HepG2 (cell line): ENCODE data around the gene PRDM15. TPM values are rescaled to one million over a fixed set of nuclear protein-coding genes. Genes with fewer than 3 reads are reported as not detected.
A peak's percentile ranks its signal among the peaks of the same experiment; 100 is the strongest.

Experiments
- ATAC-seq: fragments of 200-7000 bp; cut with Tn5 transposase; 3 replicates; pipeline ENCODE4 v1.9.1; 2020; ENCODE audit warnings: mild to moderate bottlenecking, moderate library complexity
- BruUV-seq: library from RNA; stranded (reverse); fragments of 400-500 nt; replicated peaks from 2 replicates; lab custom pipeline; 2021; lab: Mats Ljungman, UMichigan
- CTCF ChIA-PET: fragments of 300-600 bp; formaldehyde crosslinking; extraction: SDS; loops from one replicate; lab custom pipeline; 2021; ENCODE audit warnings: low total read pairs, inconsistent platforms, low intra/inter-chr PET ratio; lab: Yijun Ruan, JAX
- POLR2A ChIA-PET: fragments of 350-600 bp; sonication (Branson Sonifier 250); formaldehyde crosslinking; loops from one replicate; lab custom pipeline; 2020; ENCODE audit warnings: antibody characterized with exemption, inconsistent platforms; lab: Yijun Ruan, JAX
- DNase-seq: peaks from one replicate; pipeline ENCODE4 v3.0.0-alpha.2; 2015; ENCODE audit warnings: low spot score
- FAIRE-seq: peaks from 3 replicates; lab custom pipeline; 2011; peaks lifted over from hg19 to GRCh38; lab: Jason Lieb, UNC
- H2AFZ ChIP-seq: one replicate; pipeline ENCODE4 v1.6.1; 2011; ENCODE audit warnings: low read length, inconsistent platforms
- H3K27ac ChIP-seq: fragments of 300-600 bp; 3 replicates; pipeline ENCODE4 v1.8.0; 2011; ENCODE audit warnings: mixed run types, mild to moderate bottlenecking, mixed read lengths, low read length, inconsistent platforms; ENCODE audit not compliant: insufficient read depth; ENCODE audit errors: extremely low read length
- H3K27me3 ChIP-seq, 2 experiments: fragments of 200-600 bp in 1 of 2; 2 replicates in 1 of 2; 3 replicates in 1 of 2; pipeline versions ENCODE4 v1.6.0 to v1.8.0; 2011; ENCODE audit warnings: low read length in 2 of 2, mild to moderate bottlenecking in 2 of 2, moderate library complexity in 2 of 2, inconsistent platforms in 1 of 2; ENCODE audit not compliant: insufficient read depth in 2 of 2, control insufficient read depth in 1 of 2
- H3K36me3 ChIP-seq, 2 experiments: fragments of 200-600 bp in 1 of 2; replicated peaks in 1 of 2; 2 replicates in 1 of 2; 3 replicates in 1 of 2; pipeline versions ENCODE4 v1.5.1 to v1.8.0; 2011; ENCODE audit warnings: low read length in 2 of 2, inconsistent platforms in 1 of 2; ENCODE audit not compliant: insufficient read depth in 2 of 2, control insufficient read depth in 1 of 2
- H3K4me1 ChIP-seq: 2 replicates; pipeline ENCODE4 v1.5.1; 2012; ENCODE audit warnings: low read length, inconsistent platforms; ENCODE audit not compliant: insufficient read depth
- H3K4me2 ChIP-seq: 2 replicates; pipeline ENCODE4 v1.6.0; 2011; ENCODE audit warnings: low read depth, low read length, inconsistent platforms
- H3K4me3 ChIP-seq, 3 experiments: fragments of 200-600 bp in 1 of 3; sonication (generic), shearing (Covaris generic) in 1 of 3; replicated peaks in 1 of 3; 2 replicates each; pipeline ENCODE4 v1.5.1; 2011 to 2016; ENCODE audit warnings: low read length in 3 of 3, inconsistent platforms in 2 of 3, low read depth in 2 of 3, mild to moderate bottlenecking in 2 of 3, control low read depth in 1 of 3, mixed read lengths in 1 of 3; ENCODE audit not compliant: insufficient read depth in 1 of 3
- H3K79me2 ChIP-seq: one replicate; pipeline ENCODE4 v1.6.1; 2011; ENCODE audit warnings: low read length, inconsistent platforms; ENCODE audit not compliant: insufficient read depth
- H3K9ac ChIP-seq: 2 replicates; pipeline ENCODE4 v1.6.0; 2011; ENCODE audit warnings: mild to moderate bottlenecking, low read depth, low read length, inconsistent platforms; ENCODE audit not compliant: insufficient read depth
- H3K9me3 ChIP-seq: 2 replicates; pipeline ENCODE4 v1.5.1; 2012; ENCODE audit warnings: mild to moderate bottlenecking, low read length
- H4K20me1 ChIP-seq: 2 replicates; pipeline ENCODE4 v1.6.0; 2011; ENCODE audit warnings: inconsistent platforms, mild to moderate bottlenecking, low read length, moderate library complexity; ENCODE audit not compliant: insufficient read depth
- GATA4 ChIP-seq: sonication (generic); IDR thresholded peaks from 2 replicates; pipeline ENCODE4 v1.6.1; 2016; ENCODE audit warnings: antibody characterized with exemption, low read depth, borderline replicate concordance
- ZC3H13 ChIP-seq: sonication (generic); formaldehyde crosslinking; IDR thresholded peaks from 2 replicates; pipeline ENCODE4 v1.8.1; 2023; ENCODE audit warnings: mild to moderate bottlenecking, missing genetic modification reagents, moderate library complexity
- ZNF121 ChIP-seq: sonication (generic); formaldehyde crosslinking; IDR thresholded peaks from 2 replicates; pipeline ENCODE4 v1.5.0; 2020; ENCODE audit warnings: mild to moderate bottlenecking, missing genetic modification reagents
- ZNF770 ChIP-seq: sonication (generic); formaldehyde crosslinking; IDR thresholded peaks from 2 replicates; pipeline ENCODE4 v1.5.0; 2020; ENCODE audit warnings: mild to moderate bottlenecking, missing genetic modification reagents
- WGBS: methylation state at CpG from one replicate; pipeline ENCODE4 v1.1.6; 2017; ENCODE audit warnings: low lambda C conversion rate; 5-methylcytosine and 5-hydroxymethylcytosine counted together
- in situ Hi-C: cut with HindIII; loops from 2 replicates; pipeline ENCODE4 v1.10.0; 2017; ENCODE audit warnings: low pct_unique_long_range_greater_than_20kb; ENCODE audit not compliant: extremely low pct_ligation_motif_present
- intact Hi-C: fragments of 100-400 bp; cut with micrococcal nuclease; formaldehyde crosslinking; loops from one replicate; pipeline ENCODE4 v1.10.0; 2022; ENCODE audit not compliant: unreplicated experiment
- polyA plus RNA-seq, 8 experiments: library from polyadenylated mRNA; depleted of rRNA in 3 of 8; stranded (reverse) in 7 of 8; unstranded in 1 of 8; fragments of >200 nt; fragmentation: Illumina TruSeq in 4 of 8; extraction: Trizol in 4 of 8; gene quantifications; 2 replicates each; pipeline versions ENCODE4 v1.2.1 to v1.2.3, GENCODE V29; 2011 to 2016; ENCODE audit warnings: low read depth in 4 of 8, missing spikeins in 1 of 8, mixed read lengths in 1 of 8; ENCODE audit not compliant: insufficient read depth in 1 of 8
- total RNA-seq, 5 experiments: library from RNA; depleted of rRNA; stranded (reverse); fragments of >200 nt; fragmentation: Illumina TruSeq; extraction: Trizol; gene quantifications; 2 replicates each; pipeline ENCODE4 v1.2.3, GENCODE V29; 2016; ENCODE audit warnings: low read depth in 1 of 5
- TF ChIP-seq, protein P1 (sequence below): sonication (generic); formaldehyde crosslinking; IDR thresholded peaks from 2 replicates; pipeline ENCODE4 v1.4.0; 2020; ENCODE audit warnings: missing genetic modification reagents

Gene PRDM15
- total and polyA plus RNA-seq, 2 of the 13 experiments (the other 11 are each of a cell fraction or from before 2014, with no cell fraction given) = 4.0 to 6.9 TPM

DNA sequence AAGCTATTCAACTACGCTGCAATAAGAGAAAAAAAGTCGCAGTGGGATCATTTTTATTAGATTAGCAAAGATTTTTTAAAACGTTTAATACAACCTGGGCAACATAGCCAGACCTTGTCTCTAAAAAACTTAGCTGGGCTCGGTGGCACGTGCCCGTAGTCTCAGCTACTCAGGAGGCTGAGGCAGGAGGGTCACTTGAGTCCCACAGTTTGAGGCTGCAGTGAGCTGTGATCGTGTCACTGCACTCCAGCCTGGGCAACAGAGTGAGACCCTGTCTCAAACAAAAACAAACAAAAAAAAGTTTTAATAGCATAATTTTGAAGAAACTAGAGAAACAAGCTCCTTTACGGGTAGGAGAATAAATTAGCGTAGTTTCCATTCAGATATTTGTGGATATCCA is 1.0 kb upstream of the PRDM15 start:
- peaks cover 33% of the 10 kb centered on the region for H3K4me1 ChIP-seq
- intact Hi-C loops (no loop called here), in situ Hi-C loops (no loop called here)
- peak overlapping the region; percentile 90 for H3K4me2 ChIP-seq
- POLR2A ChIA-PET = interaction anchor here (1.3 to 2.5 kb wide), 3 partner anchors 44 to 53 kb away, joined by 3 to 16 read pairs (median 8); no protein-coding TSS in a partner anchor
- no peaks in the 10 kb centered on the region; a peak in 1 of 5 replicates for H3K27me3 ChIP-seq
- no peak for DNase-seq
- CTCF ChIA-PET = no interaction called here
- H3K9ac ChIP-seq = peak overlapping the region; percentile 94
- 82% methylated on average over 9 of the region's 9 CpGs for WGBS
- TF ChIP-seq GATA4 = no peak
- peak; percentile 76 for TF ChIP-seq ZNF121 (CRISPR knock-in tag)
- TF ChIP-seq ZC3H13 (CRISPR knock-in tag) = no peak
- TF ChIP-seq, protein P1, sequence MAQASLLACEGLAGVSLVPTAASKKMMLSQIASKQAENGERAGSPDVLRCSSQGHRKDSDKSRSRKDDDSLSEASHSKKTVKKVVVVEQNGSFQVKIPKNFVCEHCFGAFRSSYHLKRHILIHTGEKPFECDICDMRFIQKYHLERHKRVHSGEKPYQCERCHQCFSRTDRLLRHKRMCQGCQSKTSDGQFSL (CRISPR knock-in tag) = no peak
- peak; percentile 74 for TF ChIP-seq ZNF770 (CRISPR knock-in tag)
- H2AFZ ChIP-seq = no peak overlapping the region
- H4K20me1 ChIP-seq = no peaks in the 10 kb centered on the region
- no peak for ATAC-seq
- no peaks in the 10 kb centered on the region for H3K36me3 ChIP-seq
- peak overlapping the region; percentile 65 to 86 (median 69); a peak in 5 of 6 replicates for H3K4me3 ChIP-seq
- peak overlapping the region; percentile 80 for H3K27ac ChIP-seq
- no peak for FAIRE-seq
- BruUV-seq = no TSS peak
- H3K9me3 ChIP-seq = no peaks in the 10 kb centered on the region
- peaks cover 23% of the 10 kb centered on the region for H3K79me2 ChIP-seq
